GM21619 (cell line): ENCODE data around the gene SEPTIN2.
"Not testable (repeated sequence)": the region's sequence is repeated elsewhere in the genome, so short reads cannot be mapped to it uniquely, and the experiment has no call there.

Experiments
- ATAC-seq: cut with Tn5 transposase; IDR thresholded peaks from one replicate; pipeline ENCODE4 v1.9.1; 2021; ENCODE audit not compliant: unreplicated experiment

The SEPTIN2 gene

GRCh38 chr2:241350530-241350877 is 34.8 kb downstream of the SEPTIN2 start:
- no peak for ATAC-seq

GRCh38 chr2:241350878-241351639 is 35.3 kb downstream of the SEPTIN2 start:
- no peak for ATAC-seq

GRCh38 chr2:241351640-241352031 is 35.9 kb downstream of the SEPTIN2 start:
- ATAC-seq = no peak

- ATAC-seq = no peak
Observed at GRCh38 chr2:241352227-241352626, 36.5 kb downstream of the SEPTIN2 start.

GRCh38 chr2:241354668-241355658 is 39.2 kb downstream of the SEPTIN2 start:
- ATAC-seq = no peak

- peak; percentile 79 for ATAC-seq
Observed at GRCh38 chr2:241355983-241356870, 40.5 kb downstream of the SEPTIN2 start, which contains the start of gene FARP2. Gene FARP2, plus strand, starts transcription at chr2:241356285. Its CDS starts 16,823 bp downstream, at chr2:241373108.

- no peak for ATAC-seq
Observed at GRCh38 chr2:241356871-241357260, 41.1 kb downstream of the SEPTIN2 start.

GRCh38 chr2:241357531-241357930 is 41.8 kb downstream of the SEPTIN2 start:
- ATAC-seq = no peak

- peak; percentile 34 for ATAC-seq
Observed at GRCh38 chr2:241358470-241358869, 42.7 kb downstream of the SEPTIN2 start.

GRCh38 chr2:241359481-241360045 is 43.8 kb downstream of the SEPTIN2 start:
- no peak for ATAC-seq

GRCh38 chr2:241363426-241363825 is 47.7 kb downstream of the SEPTIN2 start:
- ATAC-seq = no peak

GRCh38 chr2:241364781-241365180 is 49.1 kb downstream of the SEPTIN2 start:
- ATAC-seq = no peak

- ATAC-seq = no peak
Observed at GRCh38 chr2:241366678-241367077, 51.0 kb downstream of the SEPTIN2 start.

GRCh38 chr2:241368643-241369042 is 52.9 kb downstream of the SEPTIN2 start:
- no peak for ATAC-seq

- no peak for ATAC-seq
Observed at GRCh38 chr2:241372361-241372992, 56.8 kb downstream of the SEPTIN2 start.

GRCh38 chr2:241373446-241373845 is 57.7 kb downstream of the SEPTIN2 start:
- ATAC-seq = no peak

GRCh38 chr2:241373906-241374305 is 58.2 kb downstream of the SEPTIN2 start:
- ATAC-seq = not testable (repeated sequence)

GRCh38 chr2:241375300-241375699 is 59.6 kb downstream of the SEPTIN2 start:
- no peak for ATAC-seq

- ATAC-seq = no peak
Observed at GRCh38 chr2:241376808-241377207, 61.1 kb downstream of the SEPTIN2 start.

- no peak for ATAC-seq
Observed at GRCh38 chr2:241378816-241379215, 63.1 kb downstream of the SEPTIN2 start.
